B cell (primary cell): ENCODE results near the gene DNAH10. TPM values are rescaled to one million over a fixed set of nuclear protein-coding genes. Genes with fewer than 3 reads are reported as not detected.

Source experiments
- ATAC-seq: fragments of 200-7000 bp; cut with Tn5 transposase; one replicate; pipeline ENCODE4 v1.10.0; 2021; ENCODE audit warnings: low read depth, mild to moderate bottlenecking, moderate number of reproducible peaks, moderate library complexity
- CTCF ChIA-PET: fragments of 350-600 bp; sonication (Branson Sonifier 250); formaldehyde crosslinking; loops from one replicate; lab custom pipeline; 2021; ENCODE audit warnings: antibody characterized with exemption, inconsistent platforms; lab: Charles Lee
- POLR2A ChIA-PET: fragments of 350-600 bp; sonication (Branson Sonifier 250); formaldehyde crosslinking; loops from one replicate; lab custom pipeline; 2021; ENCODE audit warnings: antibody characterized with exemption; lab: Charles Lee
- DNase-seq: peaks from one replicate; pipeline ENCODE4 v3.0.0; 2013
- H2AFZ ChIP-seq: 2 replicates; pipeline ENCODE4 v1.6.1; 2012; ENCODE audit warnings: mild to moderate bottlenecking, low read depth, low read length; ENCODE audit not compliant: insufficient read depth, poor library complexity, severe bottlenecking
- H3K27ac ChIP-seq, 2 donors: 1 replicate in 1 of 2; 2 replicates in 1 of 2; pipeline ENCODE4 v1.5.1; 2012 to 2013; ENCODE audit warnings: low read length in 2 of 2, mild to moderate bottlenecking in 2 of 2, moderate library complexity in 1 of 2
- H3K27me3 ChIP-seq, 4 experiments: fragments of 200-600 bp in 1 of 4; sonication (generic) in 1 of 4; replicated peaks in 1 of 4; 1 replicate in 2 of 4; 2 replicates in 2 of 4; pipeline versions ENCODE4 v1.6.1 to v1.7.0; 2013 to 2016; ENCODE audit warnings: low read length in 3 of 4, mild to moderate bottlenecking in 2 of 4, mixed read lengths in 1 of 4, moderate library complexity in 1 of 4; ENCODE audit not compliant: insufficient read depth in 4 of 4, control insufficient read depth in 3 of 4; ENCODE audit errors: control extremely low read depth in 1 of 4
- H3K36me3 ChIP-seq, 2 experiments: replicated peaks in 1 of 2; 1 replicate in 1 of 2; 2 replicates in 1 of 2; pipeline versions ENCODE4 v1.6.1 to v1.7.1; 2013; ENCODE audit warnings: low read length in 1 of 2; ENCODE audit not compliant: insufficient read depth in 2 of 2, control insufficient read depth in 1 of 2; ENCODE audit errors: control extremely low read depth in 1 of 2, extremely low read depth in 1 of 2
- H3K4me1 ChIP-seq, 2 donors: fragments of 200-600 bp in 1 of 2; sonication (generic) in 1 of 2; 1 replicate in 1 of 2; 2 replicates in 1 of 2; pipeline versions ENCODE4 v1.5.1 to v1.6.1; 2013 to 2017; ENCODE audit warnings: low read length in 2 of 2; ENCODE audit not compliant: control insufficient read depth in 2 of 2, insufficient read depth in 2 of 2
- H3K4me2 ChIP-seq: replicated peaks from 2 replicates; pipeline ENCODE3; 2012; ENCODE audit warnings: mild to moderate bottlenecking, low read depth, low read length; ENCODE audit not compliant: poor library complexity, severe bottlenecking
- H3K4me3 ChIP-seq, 5 experiments: fragments of 200-600 bp in 1 of 5; sonication (generic) in 1 of 5; 1 replicate in 3 of 5; 2 replicates in 2 of 5; pipeline versions ENCODE4 v1.5.1 to v1.7.0; 2011 to 2016; ENCODE audit warnings: low read length in 4 of 5, mild to moderate bottlenecking in 4 of 5, low read depth in 2 of 5, control low read depth in 1 of 5, moderate library complexity in 1 of 5; ENCODE audit not compliant: insufficient read depth in 1 of 5; ENCODE audit errors: control extremely low read depth in 1 of 5, extremely low read depth in 1 of 5
- H3K79me2 ChIP-seq: fragments of 200-600 bp; sonication (generic); one replicate; pipeline ENCODE4 v1.6.0; 2016; ENCODE audit warnings: low read length; ENCODE audit not compliant: control insufficient read depth, insufficient read depth
- H3K9ac ChIP-seq: fragments of 200-600 bp; sonication (generic); 2 replicates; pipeline ENCODE4 v1.6.1; 2017; ENCODE audit warnings: mild to moderate bottlenecking, low read length, moderate library complexity
- H3K9me3 ChIP-seq, 3 donors: one replicate each; pipeline versions ENCODE4 v1.6.1 to v1.7.1; 2013; ENCODE audit warnings: low read length in 2 of 3; ENCODE audit not compliant: control insufficient read depth in 2 of 3, insufficient read depth in 1 of 3; ENCODE audit errors: control extremely low read depth in 1 of 3
- H4K20me1 ChIP-seq: 2 replicates; pipeline ENCODE4 v1.6.0; 2012; ENCODE audit warnings: mild to moderate bottlenecking, low read length; ENCODE audit not compliant: insufficient read depth, control insufficient read depth, poor library complexity, severe bottlenecking
- H3K27ac Mint-ChIP-seq: one replicate; pipeline ENCODE4 v1.8.0; 2021; ENCODE audit warnings: mixed read lengths
- H3K27me3 Mint-ChIP-seq: one replicate; pipeline ENCODE4 v1.8.0; 2021; ENCODE audit warnings: mixed read lengths
- H3K4me1 Mint-ChIP-seq: one replicate; pipeline ENCODE4 v1.8.0; 2021; ENCODE audit warnings: mixed read lengths
- H3K4me3 Mint-ChIP-seq: one replicate; pipeline ENCODE4 v1.8.0; 2021; ENCODE audit warnings: mixed read lengths
- H3K9me3 Mint-ChIP-seq: one replicate; pipeline ENCODE4 v1.8.0; 2022; ENCODE audit warnings: mixed read lengths; ENCODE audit not compliant: insufficient read depth
- CTCF ChIP-seq: fragments of 200-600 bp; IDR thresholded peaks from one replicate; pipeline ENCODE4 v1.8.0; 2022; ENCODE audit warnings: antibody characterized with exemption, mild to moderate bottlenecking
- EZH2 ChIP-seq: IDR thresholded peaks from 2 replicates; pipeline ENCODE4 v1.6.1; 2012; ENCODE audit warnings: borderline replicate concordance, low read depth, mild to moderate bottlenecking, moderate library complexity, low read length; ENCODE audit not compliant: insufficient read depth, poor library complexity, severe bottlenecking
- WGBS: methylation state at CpG from one replicate; pipeline ENCODE4 v1.1.5; 2013; ENCODE audit warnings: missing lambda C conversion rate; ENCODE audit not compliant: insufficient coverage; 5-methylcytosine and 5-hydroxymethylcytosine counted together
- intact Hi-C: fragments of 100-400 bp; cut with micrococcal nuclease; formaldehyde crosslinking; loops from one replicate; pipeline ENCODE4 v1.10.0; 2022
- polyA plus RNA-seq: library from polyadenylated mRNA; depleted of rRNA; stranded (reverse); fragments of >200 nt; gene quantifications from 2 replicates; pipeline ENCODE4 v1.2.3, GENCODE V29; 2012
- total RNA-seq, 2 donors: library from RNA; stranded (reverse); fragments of 120-200 nt in 1 of 2; gene quantifications; 1 replicate in 1 of 2; 2 replicates in 1 of 2; pipeline versions ENCODE4 v1.2.3 to v1.2.4, GENCODE V29; 2013 to 2022

Gene DNAH10
- total and polyA plus RNA-seq, 2 donors (not counting 1 experiment from before 2014, with no cell fraction given), result 0.24 to 0.99 TPM

- DNase-seq (no peak), ATAC-seq (no peak)
- Mint-ChIP-seq H3K4me3 (no peak overlapping the region), H3K9me3 (peaks cover 4% of the 10 kb centered on the region), H3K4me1 (no peaks in the 10 kb centered on the region), H3K27me3 (peaks cover 3% of the 10 kb centered on the region), H3K27ac (no peak overlapping the region)
- TF ChIP-seq EZH2 (no peak), CTCF (no peak)
- H3K79me2 ChIP-seq, result no peaks in the 10 kb centered on the region
- ChIA-PET POLR2A (no interaction called here), CTCF (no interaction called here)
- H3K4me3 ChIP-seq, result no peak overlapping the region
- intact Hi-C loops, result no loop called here
- no peaks in the 10 kb centered on the region for H3K36me3 ChIP-seq
- H3K9me3 ChIP-seq, result peaks cover 0 to 10% (median 2%) of the 10 kb centered on the region in 3 donors
- no peaks in the 10 kb centered on the region for H4K20me1 ChIP-seq
- no peak overlapping the region for H2AFZ ChIP-seq
- 75% methylated on average over 1 of the region's 2 CpGs for WGBS
- H3K4me2 ChIP-seq, result no peak overlapping the region
- H3K27ac ChIP-seq, result no peak overlapping the region
- no peaks in the 10 kb centered on the region for H3K4me1 ChIP-seq
- H3K27me3 ChIP-seq, result no peaks in the 10 kb centered on the region
- no peak overlapping the region for H3K9ac ChIP-seq
Measured at GRCh38 chr12:123836292-123836691, 74.2 kb downstream of the DNAH10 start.

GRCh38 chr12:123839826-123840225 lies 77.7 kb downstream of the DNAH10 start:
- Histone ChIP-seq H3K9ac (no peak overlapping the region), H3K27ac (no peak overlapping the region), H3K4me1 (no peaks in the 10 kb centered on the region), H3K36me3 (no peaks in the 10 kb centered on the region), H3K9me3 (peaks cover 0 to 4% (median 2%) of the 10 kb centered on the region in 3 donors), H3K27me3 (no peaks in the 10 kb centered on the region), H3K4me2 (no peak overlapping the region), H3K4me3 (no peak overlapping the region), H4K20me1 (no peaks in the 10 kb centered on the region), H3K79me2 (no peaks in the 10 kb centered on the region), H2AFZ (no peak overlapping the region)
- no peak for ATAC-seq
- peaks cover 4% of the 10 kb centered on the region for H3K27me3 Mint-ChIP-seq
- DNase-seq, result no peak
- CTCF ChIA-PET, result no interaction called here
- no peaks in the 10 kb centered on the region for H3K4me1 Mint-ChIP-seq
- H3K4me3 Mint-ChIP-seq, result no peak overlapping the region
- WGBS, result 89% methylated on average over 6 of the region's 6 CpGs
- TF ChIP-seq CTCF (no peak), EZH2 (no peak)
- H3K9me3 Mint-ChIP-seq, result no peaks in the 10 kb centered on the region
- POLR2A ChIA-PET, result no interaction called here
- intact Hi-C loops, result no loop called here
- H3K27ac Mint-ChIP-seq, result no peak overlapping the region
